A549 (cell line): ENCODE measurements around the gene GAS5. TPM values are rescaled to one million over a fixed set of nuclear protein-coding genes. Genes with fewer than 3 reads are reported as not detected.
"Not testable (repeated sequence)": the region's sequence is repeated elsewhere in the genome, so short reads cannot be mapped to it uniquely, and the experiment has no call there.

Source experiments
- ATAC-seq, 2 experiments: fragments of 200-7000 bp in 1 of 2; fragments of >200 bp in 1 of 2; cut with Nextera tagmentation in 1 of 2; cut with Tn5 transposase in 1 of 2; 3 replicates each; pipeline versions ENCODE4 v1.8.0 to v1.9.1; 2018 to 2020; ENCODE audit warnings: mild to moderate bottlenecking in 1 of 2, moderate library complexity in 1 of 2
- CTCF ChIA-PET: fragments of 300-600 bp; sonication (Branson Sonifier 250); formaldehyde crosslinking; extraction: SDS; loops from one replicate; lab custom pipeline; 2021; ENCODE audit warnings: antibody characterized with exemption, inconsistent platforms; lab: Yijun Ruan, JAX
- POLR2A ChIA-PET: fragments of 350-600 bp; formaldehyde crosslinking; extraction: SDS; loops from one replicate; lab custom pipeline; 2021; ENCODE audit warnings: antibody characterized with exemption, inconsistent platforms; lab: Yijun Ruan, JAX
- DNase-seq, 2 experiments: peaks; one replicate each; pipeline versions ENCODE4 v3.0.0 to v3.0.0-alpha.2; 2011 to 2016; ENCODE audit warnings: low read depth in 1 of 2, low spot score in 1 of 2
- FAIRE-seq: peaks from 2 replicates; lab custom pipeline; 2011; peaks lifted over from hg19 to GRCh38; lab: Jason Lieb, UNC
- H3K27ac ChIP-seq, 2 experiments: fragments of >200 bp; sonication (Bioruptor Twin); formaldehyde crosslinking; 3 replicates each; pipeline ENCODE4 v1.5.1; 2016 to 2017
- H3K4me1 ChIP-seq: fragments of >200 bp; sonication (Bioruptor Twin); formaldehyde crosslinking; 3 replicates; pipeline ENCODE4 v1.6.1; 2016
- H3K4me2 ChIP-seq: fragments of >200 bp; sonication (Bioruptor Twin); formaldehyde crosslinking; 3 replicates; pipeline ENCODE4 v1.6.1; 2016
- H3K4me3 ChIP-seq: fragments of >200 bp; sonication (Bioruptor Twin); formaldehyde crosslinking; 3 replicates; pipeline ENCODE4 v1.5.1; 2016
- H3K9me3 ChIP-seq: fragments of >200 bp; sonication (Bioruptor Twin); formaldehyde crosslinking; 3 replicates; pipeline ENCODE4 v1.6.1; 2016
- BHLHE40 ChIP-seq: IDR thresholded peaks from 2 replicates; pipeline ENCODE4 v1.6.1; 2012; ENCODE audit warnings: low read depth, low read length, inconsistent platforms
- CBX2 ChIP-seq: fragments of 200-600 bp; sonication (generic); IDR thresholded peaks from 2 replicates; pipeline ENCODE4 v1.6.1; 2016; ENCODE audit warnings: low read depth, mild to moderate bottlenecking, borderline replicate concordance
- CEBPB ChIP-seq, 2 experiments: fragments of >200 bp in 1 of 2; sonication (Bioruptor Twin) in 1 of 2; formaldehyde crosslinking in 1 of 2; IDR thresholded peaks; 2 replicates each; pipeline ENCODE4 v1.6.1; 2012 to 2016
- EHF ChIP-seq: fragments of 250-450 bp; sonication (Bioruptor Pico); IDR thresholded peaks from 2 replicates; pipeline ENCODE4 v1.5.0; 2020; ENCODE audit warnings: mild to moderate bottlenecking
- ESRRA ChIP-seq: fragments of 150-350 bp; IDR thresholded peaks from 2 replicates; pipeline ENCODE4 v1.6.1; 2014; ENCODE audit warnings: mild to moderate bottlenecking, low read length, borderline replicate concordance
- FOSB ChIP-seq: fragments of 250-450 bp; sonication (Bioruptor Pico); IDR thresholded peaks from 2 replicates; pipeline ENCODE4 v1.5.0; 2020; ENCODE audit warnings: mild to moderate bottlenecking, moderate library complexity
- FOXS1 ChIP-seq: fragments of 250-450 bp; sonication (Bioruptor Pico); IDR thresholded peaks from 2 replicates; pipeline ENCODE4 v1.5.0; 2020; ENCODE audit warnings: mild to moderate bottlenecking, moderate library complexity
- GATA3 ChIP-seq: IDR thresholded peaks from 2 replicates; pipeline ENCODE4 v1.6.1; 2012; ENCODE audit warnings: borderline replicate concordance
- HDAC2 ChIP-seq: fragments of 200-600 bp; sonication (generic); IDR thresholded peaks from 2 replicates; pipeline ENCODE4 v1.6.1; 2016
- HEYL ChIP-seq: fragments of 250-450 bp; sonication (Bioruptor Pico); IDR thresholded peaks from 2 replicates; pipeline ENCODE4 v1.8.0; 2021; ENCODE audit warnings: mild to moderate bottlenecking, moderate library complexity
- HOXB13 ChIP-seq: fragments of 250-450 bp; sonication (Bioruptor Pico); IDR thresholded peaks from 2 replicates; pipeline ENCODE4 v1.5.0; 2020; ENCODE audit warnings: low read depth, mild to moderate bottlenecking, moderate library complexity
- KDM1A ChIP-seq: fragments of 200-600 bp; sonication (generic); IDR thresholded peaks from 2 replicates; pipeline ENCODE4 v1.6.1; 2016; ENCODE audit warnings: low read depth, mild to moderate bottlenecking
- MAFK ChIP-seq: fragments of 450-650 bp; IDR thresholded peaks from 2 replicates; pipeline ENCODE4 v1.6.1; 2014; ENCODE audit not compliant: partially characterized antibody
- MAZ ChIP-seq: fragments of 150-350 bp; IDR thresholded peaks from 2 replicates; pipeline ENCODE4 v1.6.1; 2014; ENCODE audit warnings: antibody characterized with exemption, low read depth, low read length, borderline replicate concordance
- MYC ChIP-seq: IDR thresholded peaks from 2 replicates; pipeline ENCODE4 v1.6.1; 2012; ENCODE audit warnings: mild to moderate bottlenecking, inconsistent platforms, low read length, improper control_type of control experiment, borderline replicate concordance
- NPAS2 ChIP-seq: fragments of 250-450 bp; sonication (Bioruptor Pico); IDR thresholded peaks from 2 replicates; pipeline ENCODE4 v1.8.0; 2022; ENCODE audit warnings: mild to moderate bottlenecking, moderate library complexity, borderline replicate concordance
- NR3C1 ChIP-seq: fragments of >200 bp; sonication (Bioruptor Twin); formaldehyde crosslinking; IDR thresholded peaks from 3 replicates; pipeline ENCODE4 v1.6.1; 2017
- PHF8 ChIP-seq: fragments of 200-600 bp; sonication (generic); IDR thresholded peaks from 2 replicates; pipeline ENCODE4 v1.6.1; 2016; ENCODE audit warnings: low read depth, mild to moderate bottlenecking, antibody characterized with exemption, moderate library complexity, borderline replicate concordance
- RCOR1 ChIP-seq: fragments of 150-350 bp; IDR thresholded peaks from 2 replicates; pipeline ENCODE4 v1.6.1; 2014; ENCODE audit warnings: antibody characterized with exemption, low read length, low read depth
- RFX5 ChIP-seq: fragments of 450-650 bp; IDR thresholded peaks from 2 replicates; pipeline ENCODE4 v1.7.1; 2014; ENCODE audit warnings: antibody characterized with exemption, mild to moderate bottlenecking, moderate library complexity
- TFCP2L1 ChIP-seq: fragments of 250-450 bp; sonication (Bioruptor Pico); IDR thresholded peaks from 2 replicates; pipeline ENCODE4 v1.5.0; 2021; ENCODE audit warnings: mild to moderate bottlenecking
- ZC3H11A ChIP-seq: fragments of 450-650 bp; IDR thresholded peaks from 2 replicates; pipeline ENCODE4 v1.6.1; 2014; ENCODE audit warnings: antibody characterized with exemption, mild to moderate bottlenecking
- ZFP36 ChIP-seq: fragments of 450-650 bp; IDR thresholded peaks from 2 replicates; pipeline ENCODE4 v1.6.1; 2014; ENCODE audit warnings: borderline replicate concordance; ENCODE audit not compliant: partially characterized antibody
- ZNF302 ChIP-seq: fragments of 250-450 bp; sonication (Bioruptor Pico); IDR thresholded peaks from 2 replicates; pipeline ENCODE4 v1.9.0; 2021; ENCODE audit warnings: inconsistent platforms, mild to moderate bottlenecking, moderate library complexity
- WGBS: methylation state at CpG from one replicate; pipeline ENCODE4 v1.1.6; 2017; ENCODE audit errors: missing lambda C conversion rate; 5-methylcytosine and 5-hydroxymethylcytosine counted together
- polyA plus RNA-seq, 4 experiments: library from polyadenylated mRNA; depleted of rRNA in 3 of 4; stranded (reverse); fragments of >200 nt; fragmentation: RNase III in 1 of 4; extraction: RNeasy Plus Mini Kit Qiagen cat#74134 plus additional on column Dnase treatment in 1 of 4; gene quantifications; 2 replicates in 3 of 4; 3 replicates in 1 of 4; pipeline ENCODE4 v1.2.3, GENCODE V29; 2011 to 2017
- TF ChIP-seq, protein P1 (sequence below): IDR thresholded peaks from 2 replicates; pipeline ENCODE4 v1.6.1; 2012
- TF ChIP-seq, protein P2 (sequence below): fragments of 150-350 bp; IDR thresholded peaks from 2 replicates; pipeline ENCODE4 v1.6.1; 2014; ENCODE audit warnings: low read depth, mild to moderate bottlenecking, low read length
- TF ChIP-seq, protein P3 (sequence below): fragments of >200 bp; sonication (Bioruptor Twin); formaldehyde crosslinking; IDR thresholded peaks from 3 replicates; pipeline ENCODE4 v1.5.1; 2016
- TF ChIP-seq, protein P4 (sequence below): fragments of >200 bp; sonication (Bioruptor Twin); formaldehyde crosslinking; IDR thresholded peaks from 2 replicates; pipeline ENCODE4 v1.6.1; 2016

GAS5 gene
- polyA plus RNA-seq, 2 of the 4 experiments (the other 2 are of a cell fraction) = 376 to 1,735 TPM

DNA sequence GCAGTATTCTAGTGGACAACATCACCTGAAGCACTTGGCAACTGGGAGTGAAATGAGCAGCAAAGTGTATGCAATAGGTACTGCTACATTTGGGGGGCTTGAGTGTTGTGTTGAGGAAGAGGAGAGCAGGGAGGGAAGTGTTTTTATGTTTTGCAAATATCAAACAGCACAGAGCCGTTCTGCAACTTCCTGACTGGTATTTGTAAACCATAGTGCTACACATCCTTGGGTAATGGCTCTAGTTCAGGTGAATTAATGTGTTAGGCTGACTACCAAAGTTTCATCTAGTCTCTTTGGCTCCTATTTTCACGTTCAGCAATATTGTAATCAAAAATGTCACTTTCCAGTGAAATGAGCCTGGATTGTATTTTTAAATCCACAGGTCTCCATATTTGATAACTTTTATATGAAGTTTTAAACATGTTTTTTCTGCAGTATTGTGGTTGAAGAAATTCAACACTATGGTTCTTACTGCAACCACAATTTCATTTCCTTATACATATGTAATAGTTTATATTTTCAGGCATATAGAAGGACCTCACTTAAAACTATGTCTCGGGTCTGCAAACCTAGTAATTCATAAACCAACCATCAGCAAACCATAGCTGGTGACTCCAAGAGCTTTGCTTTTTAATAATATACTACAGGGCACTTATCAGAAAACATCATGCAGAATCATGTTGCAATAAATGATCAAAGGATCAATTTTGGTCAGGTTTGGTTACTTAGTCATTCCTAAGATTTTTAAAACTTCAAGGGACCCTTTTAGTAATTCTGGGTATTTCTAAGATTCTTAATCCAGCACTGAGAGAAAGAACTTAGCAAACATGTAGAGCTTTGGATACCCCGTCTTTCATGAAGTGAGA is 19.2 kb upstream of the GAS5 start:
- WGBS = 88% methylated on average over 4 of the region's 4 CpGs

DNA sequence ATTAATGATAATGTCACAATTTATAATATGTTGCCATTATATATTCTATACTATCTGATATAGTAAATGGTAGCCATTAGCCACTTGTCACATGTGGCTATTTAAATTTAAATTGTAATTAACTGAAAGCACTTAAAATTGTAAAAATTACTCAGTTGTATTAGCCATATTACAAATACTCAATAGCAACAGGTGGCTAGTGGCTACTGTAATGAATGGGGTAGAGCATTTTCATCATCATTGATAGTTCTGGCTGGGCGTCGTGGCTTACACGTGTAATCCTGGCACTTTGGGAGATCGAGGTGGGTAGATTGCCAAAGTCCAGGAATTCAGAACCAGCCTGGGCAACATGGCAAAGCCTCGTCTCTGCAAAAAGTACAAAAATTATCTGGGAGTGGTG is 16.9 kb upstream of the GAS5 start:
- H3K27ac ChIP-seq = no peak overlapping the region
- no peak overlapping the region for H3K4me2 ChIP-seq
- H3K4me3 ChIP-seq = no peak overlapping the region
- FAIRE-seq (no peak), DNase-seq (no peak), ATAC-seq (no peak)
- 74% methylated on average over 5 of the region's 5 CpGs for WGBS
- H3K9me3 ChIP-seq = no peaks in the 10 kb centered on the region
- CTCF ChIA-PET = interaction anchor here (0.7 kb wide), 1 partner anchor 1525 kb away, joined by 3 read pairs; no protein-coding TSS in a partner anchor
- TF ChIP-seq CBX2 (no peak), KDM1A (no peak), ESRRA (no peak), NPAS2 (CRISPR knock-in tag) (no peak), MAZ (no peak), CEBPB (IDR thresholded peaks at IDR 0.05) (no peak), HDAC2 (no peak), EHF (CRISPR knock-in tag) (no peak), TFCP2L1 (CRISPR knock-in tag) (no peak), MYC (no peak), HEYL (CRISPR knock-in tag) (no peak), MAFK (no peak), RCOR1 (no peak), RFX5 (no peak), HOXB13 (no peak), ZNF302 (no peak), GATA3 (no peak)
- TF ChIP-seq, protein P1, sequence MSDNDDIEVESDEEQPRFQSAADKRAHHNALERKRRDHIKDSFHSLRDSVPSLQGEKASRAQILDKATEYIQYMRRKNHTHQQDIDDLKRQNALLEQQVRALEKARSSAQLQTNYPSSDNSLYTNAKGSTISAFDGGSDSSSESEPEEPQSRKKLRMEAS = no peak
- TF ChIP-seq, protein P2, sequence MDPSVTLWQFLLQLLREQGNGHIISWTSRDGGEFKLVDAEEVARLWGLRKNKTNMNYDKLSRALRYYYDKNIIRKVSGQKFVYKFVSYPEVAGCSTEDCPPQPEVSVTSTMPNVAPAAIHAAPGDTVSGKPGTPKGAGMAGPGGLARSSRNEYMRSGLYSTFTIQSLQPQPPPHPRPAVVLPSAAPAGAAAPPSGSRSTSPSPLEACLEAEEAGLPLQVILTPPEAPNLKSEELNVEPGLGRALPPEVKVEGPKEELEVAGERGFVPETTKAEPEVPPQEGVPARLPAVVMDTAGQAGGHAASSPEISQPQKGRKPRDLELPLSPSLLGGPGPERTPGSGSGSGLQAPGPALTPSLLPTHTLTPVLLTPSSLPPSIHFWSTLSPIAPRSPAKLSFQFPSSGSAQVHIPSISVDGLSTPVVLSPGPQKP = no peak
- TF ChIP-seq, protein P3, sequence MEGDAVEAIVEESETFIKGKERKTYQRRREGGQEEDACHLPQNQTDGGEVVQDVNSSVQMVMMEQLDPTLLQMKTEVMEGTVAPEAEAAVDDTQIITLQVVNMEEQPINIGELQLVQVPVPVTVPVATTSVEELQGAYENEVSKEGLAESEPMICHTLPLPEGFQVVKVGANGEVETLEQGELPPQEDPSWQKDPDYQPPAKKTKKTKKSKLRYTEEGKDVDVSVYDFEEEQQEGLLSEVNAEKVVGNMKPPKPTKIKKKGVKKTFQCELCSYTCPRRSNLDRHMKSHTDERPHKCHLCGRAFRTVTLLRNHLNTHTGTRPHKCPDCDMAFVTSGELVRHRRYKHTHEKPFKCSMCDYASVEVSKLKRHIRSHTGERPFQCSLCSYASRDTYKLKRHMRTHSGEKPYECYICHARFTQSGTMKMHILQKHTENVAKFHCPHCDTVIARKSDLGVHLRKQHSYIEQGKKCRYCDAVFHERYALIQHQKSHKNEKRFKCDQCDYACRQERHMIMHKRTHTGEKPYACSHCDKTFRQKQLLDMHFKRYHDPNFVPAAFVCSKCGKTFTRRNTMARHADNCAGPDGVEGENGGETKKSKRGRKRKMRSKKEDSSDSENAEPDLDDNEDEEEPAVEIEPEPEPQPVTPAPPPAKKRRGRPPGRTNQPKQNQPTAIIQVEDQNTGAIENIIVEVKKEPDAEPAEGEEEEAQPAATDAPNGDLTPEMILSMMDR = no peak
- POLR2A ChIA-PET = no interaction called here
- no peaks in the 10 kb centered on the region for H3K4me1 ChIP-seq

More for the DNA sequence above, 19.2 kb upstream of the GAS5 start:
- H3K4me1 ChIP-seq = no peaks in the 10 kb centered on the region
- ChIA-PET POLR2A (no interaction called here), CTCF (interaction anchor here (1.0 kb wide), 1 partner anchor 16 kb away, joined by 3 read pairs; no protein-coding TSS in a partner anchor)
- DNase-seq (no peak), FAIRE-seq (no peak), ATAC-seq (no peak)
- no peak overlapping the region for H3K27ac ChIP-seq
- H3K4me2 ChIP-seq = no peak overlapping the region
- no peaks in the 10 kb centered on the region for H3K9me3 ChIP-seq
- no peak overlapping the region for H3K4me3 ChIP-seq
- TF ChIP-seq ESRRA = no peak
- TF ChIP-seq, protein P1 = no peak
- TF ChIP-seq BHLHE40 = no peak
- no peak for TF ChIP-seq EHF (CRISPR knock-in tag)
- TF ChIP-seq NR3C1 = no peak
- TF ChIP-seq ZFP36 = no peak
- no peak for TF ChIP-seq PHF8
- no peak for TF ChIP-seq FOXS1 (CRISPR knock-in tag)
- no peak for TF ChIP-seq MAZ
- TF ChIP-seq, protein P4, sequence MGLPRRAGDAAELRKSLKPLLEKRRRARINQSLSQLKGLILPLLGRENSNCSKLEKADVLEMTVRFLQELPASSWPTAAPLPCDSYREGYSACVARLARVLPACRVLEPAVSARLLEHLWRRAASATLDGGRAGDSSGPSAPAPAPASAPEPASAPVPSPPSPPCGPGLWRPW = no peak
- TF ChIP-seq FOSB (CRISPR knock-in tag) = no peak
- no peak for TF ChIP-seq ZC3H11A

DNA sequence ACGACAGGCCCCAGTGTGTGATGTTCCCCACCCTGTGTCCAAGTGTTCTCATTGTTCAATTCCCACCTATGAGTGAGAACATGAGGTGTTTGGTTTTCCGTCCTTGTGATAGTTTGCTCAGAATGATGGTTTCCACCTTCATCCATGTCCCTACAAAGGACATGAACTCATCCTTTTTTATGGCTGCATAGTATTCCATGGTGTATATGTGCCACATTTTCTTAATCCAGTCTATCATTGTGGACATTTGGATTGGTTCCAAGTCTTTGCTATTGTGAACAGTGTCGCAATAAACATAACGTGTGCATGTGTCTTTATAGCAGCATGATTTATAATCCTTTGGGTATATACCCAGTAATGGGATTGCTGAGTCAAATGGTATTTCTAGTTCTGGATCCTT is 13.3 kb upstream of the GAS5 start:
- WGBS = 96% methylated on average over 3 of the region's 4 CpGs
- DNase-seq, H3K4me2 ChIP-seq, H3K9me3 ChIP-seq, FAIRE-seq, H3K4me3 ChIP-seq, H3K27ac ChIP-seq, H3K4me1 ChIP-seq, POLR2A ChIA-PET, ATAC-seq, CTCF ChIA-PET: not testable (repeated sequence)
